Stimulated activated CD4-positive, alpha-beta T cell treated with anti-CD3 and anti-CD28 coated beads, Interleukin-2, amount 100 ng/mL, for 4 hours (primary cell): ENCODE data around the gene TMEM205.
"Not testable (repeated sequence)": the region's sequence is repeated elsewhere in the genome, so short reads cannot be mapped to it uniquely, and the experiment has no call there.

Experiments
- DNase-seq: peaks from one replicate; pipeline ENCODE4 v3.0.0-alpha.2; 2020; ENCODE audit warnings: low read depth

TMEM205 gene

GRCh38 chr19:11339254-11340098 is 6.6 kb downstream of the TMEM205 start, which contains the start of gene RAB3D:
RAB3D (minus strand) TSS chr19:11339657; CDS start chr19:11337399, 2,258 bp downstream.
- DNase-seq: peak; percentile 79

GRCh38 chr19:11338569-11339253 is 7.4 kb downstream of the TMEM205 start:
- DNase-seq: no peak

GRCh38 chr19:11338121-11338520 is 7.9 kb downstream of the TMEM205 start:
- no peak for DNase-seq

GRCh38 chr19:11337080-11337479 is 9.0 kb downstream of the TMEM205 start:
- no peak for DNase-seq

- no peak for DNase-seq
Measured at GRCh38 chr19:11335449-11336146, 10.5 kb downstream of the TMEM205 start.

GRCh38 chr19:11333838-11334237 is 12.2 kb downstream of the TMEM205 start:
- DNase-seq: not testable (repeated sequence)

- DNase-seq: no peak
Measured at GRCh38 chr19:11332822-11333221, 13.2 kb downstream of the TMEM205 start.

- no peak for DNase-seq
Measured at GRCh38 chr19:11331502-11331901, 14.6 kb downstream of the TMEM205 start.

- DNase-seq: no peak
Measured at GRCh38 chr19:11330127-11330526, 15.9 kb downstream of the TMEM205 start.

- DNase-seq: no peak
Measured at GRCh38 chr19:11325544-11325943, 20.5 kb downstream of the TMEM205 start.

GRCh38 chr19:11324748-11325389 is 21.2 kb downstream of the TMEM205 start:
- DNase-seq: no peak

- DNase-seq: no peak
Measured at GRCh38 chr19:11324079-11324661, 21.9 kb downstream of the TMEM205 start.

GRCh38 chr19:11323601-11324078 is 22.4 kb downstream of the TMEM205 start:
- DNase-seq: no peak

- no peak for DNase-seq
Measured at GRCh38 chr19:11322269-11323024, 23.6 kb downstream of the TMEM205 start.

- DNase-seq: no peak
Measured at GRCh38 chr19:11321191-11322126, 24.6 kb downstream of the TMEM205 start.

GRCh38 chr19:11320278-11320995 is 25.6 kb downstream of the TMEM205 start:
- not testable (repeated sequence) for DNase-seq

- no peak for DNase-seq
Measured at GRCh38 chr19:11306337-11306736, 39.7 kb downstream of the TMEM205 start.

- DNase-seq: no peak
Measured at GRCh38 chr19:11304936-11305335, 41.1 kb downstream of the TMEM205 start.

GRCh38 chr19:11300811-11301120 is 45.3 kb downstream of the TMEM205 start:
- DNase-seq: no peak
